CD14-positive monocyte (primary cell): Measurements from ENCODE around the gene WHAMM. TPM values are rescaled to one million over a fixed set of nuclear protein-coding genes. Genes with fewer than 3 reads are reported as not detected.

Experiments
- DNase-seq, 3 donors: peaks; one replicate each; pipeline ENCODE4 v3.0.0-alpha.2; 2011 to 2022
- H2AFZ ChIP-seq: 2 replicates; pipeline ENCODE4 v1.6.0; 2012; ENCODE audit warnings: mild to moderate bottlenecking, low read depth, low read length, inconsistent platforms; ENCODE audit not compliant: insufficient read depth, poor library complexity, severe bottlenecking
- H3K27ac ChIP-seq, 2 donors: 1 replicate in 1 of 2; 2 replicates in 1 of 2; pipeline ENCODE4 v1.5.1; 2012 to 2013; ENCODE audit warnings: low read length in 2 of 2, control low read depth in 1 of 2, inconsistent platforms in 1 of 2, low read depth in 1 of 2, mild to moderate bottlenecking in 1 of 2
- H3K27me3 ChIP-seq, 2 donors: one replicate each; pipeline versions ENCODE4 v1.6.0 to v1.6.1; 2011 to 2013; ENCODE audit warnings: low read length in 2 of 2; ENCODE audit not compliant: control insufficient read depth in 2 of 2, insufficient read depth in 2 of 2
- H3K36me3 ChIP-seq, 2 donors: replicated peaks in 1 of 2; 1 replicate in 1 of 2; 2 replicates in 1 of 2; pipeline versions ENCODE4 v1.5.1 to v1.6.1; 2012 to 2013; ENCODE audit warnings: low read length in 2 of 2, control low read depth in 1 of 2, inconsistent platforms in 1 of 2, mild to moderate bottlenecking in 1 of 2; ENCODE audit not compliant: insufficient read depth in 2 of 2, control insufficient read depth in 1 of 2
- H3K4me1 ChIP-seq, 2 donors: 1 replicate in 1 of 2; 2 replicates in 1 of 2; pipeline versions ENCODE4 v1.5.1 to v1.6.1; 2012 to 2013; ENCODE audit warnings: low read length in 2 of 2, control low read depth in 1 of 2, inconsistent platforms in 1 of 2, mild to moderate bottlenecking in 1 of 2, moderate library complexity in 1 of 2; ENCODE audit not compliant: insufficient read depth in 2 of 2, control insufficient read depth in 1 of 2
- H3K4me2 ChIP-seq: replicated peaks from 2 replicates; pipeline ENCODE3; 2012; ENCODE audit warnings: low read length, moderate library complexity, mild to moderate bottlenecking; ENCODE audit not compliant: poor library complexity, severe bottlenecking; ENCODE audit errors: extremely low read depth
- H3K4me3 ChIP-seq, 3 experiments: fragments of 200-600 bp in 1 of 3; sonication (generic) in 1 of 3; replicated peaks in 1 of 3; 1 replicate in 2 of 3; 2 replicates in 1 of 3; pipeline ENCODE4 v1.5.1; 2011 to 2013; ENCODE audit warnings: low read length in 3 of 3, mild to moderate bottlenecking in 3 of 3, control low read depth in 2 of 3, low read depth in 2 of 3, inconsistent platforms in 1 of 3, moderate library complexity in 1 of 3
- H3K79me2 ChIP-seq: 2 replicates; pipeline ENCODE4 v1.6.0; 2012; ENCODE audit warnings: mild to moderate bottlenecking, control low read depth, inconsistent platforms, low read length, moderate library complexity; ENCODE audit not compliant: insufficient read depth
- H3K9ac ChIP-seq: 2 replicates; pipeline ENCODE4 v1.6.0; 2017; ENCODE audit warnings: low read length, mild to moderate bottlenecking; ENCODE audit not compliant: insufficient read depth, poor library complexity, severe bottlenecking
- H3K9me3 ChIP-seq, 2 donors: replicated peaks in 1 of 2; 1 replicate in 1 of 2; 2 replicates in 1 of 2; pipeline versions ENCODE4 v1.5.1 to v1.6.1; 2012 to 2013; ENCODE audit warnings: low read length in 2 of 2, control low read depth in 1 of 2; ENCODE audit not compliant: control insufficient read depth in 1 of 2, insufficient read depth in 1 of 2
- H4K20me1 ChIP-seq: 2 replicates; pipeline ENCODE4 v1.6.0; 2012; ENCODE audit warnings: mild to moderate bottlenecking, low read length, control low read depth, moderate library complexity; ENCODE audit not compliant: insufficient read depth
- H3K27ac Mint-ChIP-seq, 7 donors: one replicate each; pipeline ENCODE4 v1.8.0; 2020; ENCODE audit warnings: mild to moderate bottlenecking in 7 of 7, mixed read lengths in 7 of 7, moderate library complexity in 6 of 7, inconsistent platforms in 2 of 7
- H3K27me3 Mint-ChIP-seq, 3 donors: one replicate each; pipeline ENCODE4 v1.8.0; 2021 to 2022; ENCODE audit warnings: low read depth in 3 of 3, mild to moderate bottlenecking in 3 of 3, mixed read lengths in 3 of 3, moderate library complexity in 3 of 3, inconsistent platforms in 1 of 3
- H3K36me3 Mint-ChIP-seq, 2 donors: one replicate each; pipeline ENCODE4 v1.8.0; 2020; ENCODE audit warnings: mixed read lengths in 2 of 2, inconsistent platforms in 1 of 2, mild to moderate bottlenecking in 1 of 2
- H3K4me1 Mint-ChIP-seq: one replicate; pipeline ENCODE4 v1.8.0; 2020; ENCODE audit warnings: mild to moderate bottlenecking, mixed read lengths
- H3K4me3 Mint-ChIP-seq, 2 donors: one replicate each; pipeline ENCODE4 v1.8.0; 2020; ENCODE audit warnings: mild to moderate bottlenecking in 2 of 2, mixed read lengths in 2 of 2, moderate library complexity in 1 of 2
- H3K9me3 Mint-ChIP-seq, 7 donors: one replicate each; pipeline ENCODE4 v1.8.0; 2020 to 2022; ENCODE audit warnings: mixed read lengths in 7 of 7, mild to moderate bottlenecking in 6 of 7, moderate library complexity in 6 of 7, inconsistent platforms in 2 of 7
- WGBS: methylation state at CpG from one replicate; pipeline ENCODE4 v1.1.5; 2013; ENCODE audit warnings: missing lambda C conversion rate; ENCODE audit not compliant: insufficient coverage; 5-methylcytosine and 5-hydroxymethylcytosine counted together
- intact Hi-C, 2 donors: fragments of 100-400 bp; cut with micrococcal nuclease; formaldehyde crosslinking; loops; one replicate each; pipeline versions ENCODE4 v1.15.0 to v1.15.1; 2023
- polyA plus RNA-seq, 3 donors: library from polyadenylated mRNA; depleted of rRNA in 1 of 3; unstranded in 2 of 3; stranded (reverse) in 1 of 3; fragments of 300-500 nt in 2 of 3; fragments of >200 nt in 1 of 3; fragmentation: Illumina TruSeq in 2 of 3; gene quantifications; 1 replicate in 2 of 3; 2 replicates in 1 of 3; pipeline ENCODE4 v1.2.3, GENCODE V29; 2012 to 2021
- TF ChIP-seq, protein P1 (sequence below): fragments of 200-600 bp; IDR thresholded peaks from one replicate; pipeline ENCODE4 v1.8.0; 2022; ENCODE audit warnings: antibody characterized with exemption, mild to moderate bottlenecking

The WHAMM gene
- polyA plus RNA-seq, 3 donors, result 0.69 to 7.8 (median 0.92) TPM

DNA sequence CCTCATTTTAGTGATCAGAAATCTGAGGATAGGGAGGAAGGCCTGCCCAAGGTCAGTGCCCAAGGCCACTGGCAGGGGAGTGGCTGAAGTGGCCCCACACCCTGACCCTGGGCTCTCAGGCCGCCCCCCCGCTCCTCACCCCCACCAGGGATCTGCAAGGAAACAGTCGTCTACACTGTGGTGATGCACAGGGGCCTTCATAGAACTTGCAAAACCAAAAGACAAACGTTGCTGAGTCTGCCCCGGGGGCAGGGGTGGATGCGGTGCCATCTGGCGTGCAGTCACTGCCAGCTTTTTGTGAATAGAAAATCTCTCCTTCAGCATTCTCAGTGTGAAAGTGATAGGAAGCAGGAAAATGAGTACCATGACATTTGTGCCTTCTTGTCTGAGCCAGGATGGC lies 41.3 kb downstream of the WHAMM start:
- H3K4me3 Mint-ChIP-seq, result no peak overlapping the region
- no peaks in the 10 kb centered on the region for H3K9me3 Mint-ChIP-seq
- TF ChIP-seq, protein P1, sequence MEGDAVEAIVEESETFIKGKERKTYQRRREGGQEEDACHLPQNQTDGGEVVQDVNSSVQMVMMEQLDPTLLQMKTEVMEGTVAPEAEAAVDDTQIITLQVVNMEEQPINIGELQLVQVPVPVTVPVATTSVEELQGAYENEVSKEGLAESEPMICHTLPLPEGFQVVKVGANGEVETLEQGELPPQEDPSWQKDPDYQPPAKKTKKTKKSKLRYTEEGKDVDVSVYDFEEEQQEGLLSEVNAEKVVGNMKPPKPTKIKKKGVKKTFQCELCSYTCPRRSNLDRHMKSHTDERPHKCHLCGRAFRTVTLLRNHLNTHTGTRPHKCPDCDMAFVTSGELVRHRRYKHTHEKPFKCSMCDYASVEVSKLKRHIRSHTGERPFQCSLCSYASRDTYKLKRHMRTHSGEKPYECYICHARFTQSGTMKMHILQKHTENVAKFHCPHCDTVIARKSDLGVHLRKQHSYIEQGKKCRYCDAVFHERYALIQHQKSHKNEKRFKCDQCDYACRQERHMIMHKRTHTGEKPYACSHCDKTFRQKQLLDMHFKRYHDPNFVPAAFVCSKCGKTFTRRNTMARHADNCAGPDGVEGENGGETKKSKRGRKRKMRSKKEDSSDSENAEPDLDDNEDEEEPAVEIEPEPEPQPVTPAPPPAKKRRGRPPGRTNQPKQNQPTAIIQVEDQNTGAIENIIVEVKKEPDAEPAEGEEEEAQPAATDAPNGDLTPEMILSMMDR, result no peak
- 83% methylated on average over 6 of the region's 7 CpGs for WGBS
- peaks cover 0 to 2% (median 1%) of the 10 kb centered on the region in 3 donors for H3K27me3 Mint-ChIP-seq
- no peaks in the 10 kb centered on the region for H3K36me3 ChIP-seq
- no peak overlapping the region for H3K27ac ChIP-seq
- no peak for DNase-seq
- no peak overlapping the region for H3K4me3 ChIP-seq
- no peaks in the 10 kb centered on the region for H3K36me3 Mint-ChIP-seq
- no peak overlapping the region for H3K4me2 ChIP-seq
- H3K9me3 ChIP-seq, result no peaks in the 10 kb centered on the region
- H3K79me2 ChIP-seq, result no peaks in the 10 kb centered on the region
- no peaks in the 10 kb centered on the region for H3K27me3 ChIP-seq
- peaks cover 25% of the 10 kb centered on the region for H3K4me1 Mint-ChIP-seq
- peaks cover 22 to 25% of the 10 kb centered on the region in 2 donors for H3K4me1 ChIP-seq
- intact Hi-C loops, result loop anchor here in 1 of 2 donors (5.0 kb wide), 1 partner anchor 137 kb away; the partner anchor contains the start of gene RAMAC
- H2AFZ ChIP-seq, result no peak overlapping the region
- peak overlapping the region in 1 of 7 donors; percentile 19 for H3K27ac Mint-ChIP-seq
- no peak overlapping the region for H3K9ac ChIP-seq
- H4K20me1 ChIP-seq, result no peaks in the 10 kb centered on the region

DNA sequence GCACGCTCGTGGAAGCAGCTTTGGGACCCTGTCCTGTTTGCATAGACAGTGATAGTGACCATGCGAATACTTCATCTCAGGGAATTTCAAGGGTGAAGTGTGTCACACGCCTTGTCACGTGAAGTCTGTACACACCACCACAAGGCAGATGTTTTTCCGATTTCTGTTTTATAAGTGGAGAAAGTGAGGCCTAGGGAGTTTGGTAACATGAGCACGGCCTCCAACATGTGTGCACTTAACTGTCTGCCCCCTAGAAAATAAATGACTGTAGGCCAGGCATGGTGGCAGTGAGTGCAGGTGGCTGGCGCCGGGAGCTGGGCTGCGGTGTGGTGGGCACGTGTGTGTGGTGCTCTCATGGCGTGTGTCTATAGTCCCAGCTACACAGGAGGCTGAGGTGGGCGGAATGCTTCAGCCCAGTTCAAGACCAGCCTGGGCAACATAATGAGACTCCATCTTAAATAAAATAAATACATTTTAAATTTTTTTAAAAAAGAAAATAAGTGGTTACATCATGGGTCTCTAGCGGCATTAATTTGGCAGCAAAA lies 42.0 kb downstream of the WHAMM start:
- peaks cover 0 to 2% (median 1%) of the 10 kb centered on the region in 3 donors for H3K27me3 Mint-ChIP-seq
- no peak for DNase-seq

More for the DNA sequence above, 42.0 kb downstream of the WHAMM start:
- H3K9me3 Mint-ChIP-seq, result no peaks in the 10 kb centered on the region
- peaks cover 25 to 30% of the 10 kb centered on the region in 2 donors for H3K4me1 ChIP-seq
- no peaks in the 10 kb centered on the region for H3K36me3 Mint-ChIP-seq
- H3K36me3 ChIP-seq, result no peaks in the 10 kb centered on the region
- H3K4me3 Mint-ChIP-seq, result no peak overlapping the region
- H3K9me3 ChIP-seq, result no peaks in the 10 kb centered on the region
- H3K27ac Mint-ChIP-seq, result no peak overlapping the region
- TF ChIP-seq, protein P1, result no peak
- WGBS, result 80% methylated on average over 6 of the region's 14 CpGs
- H3K27me3 ChIP-seq, result no peaks in the 10 kb centered on the region
- no peak overlapping the region for H3K4me3 ChIP-seq
- H2AFZ ChIP-seq, result no peak overlapping the region
- H3K27ac ChIP-seq, result no peak overlapping the region
- intact Hi-C loops, result loop anchor here in 1 of 2 donors (5.0 kb wide), 1 partner anchor 136 kb away; the partner anchor contains the start of gene RAMAC
- peaks cover 30% of the 10 kb centered on the region for H3K4me1 Mint-ChIP-seq
- no peaks in the 10 kb centered on the region for H3K79me2 ChIP-seq
- no peak overlapping the region for H3K9ac ChIP-seq
- H3K4me2 ChIP-seq, result no peak overlapping the region
- no peaks in the 10 kb centered on the region for H4K20me1 ChIP-seq
